Gastroesophageal sphincter (tissue), 3 donors: ENCODE measurements around the gene MRO.

Experiments
- POLR2A ChIP-seq, 2 donors: fragments of 450-650 bp; IDR thresholded peaks; one replicate each; pipeline ENCODE4 v1.6.1; 2017; ENCODE audit warnings: antibody characterized with exemption in 2 of 2, mild to moderate bottlenecking in 2 of 2, moderate library complexity in 1 of 2
- POLR2AphosphoS5 ChIP-seq: sonication (generic); formaldehyde crosslinking; IDR thresholded peaks from one replicate; pipeline ENCODE4 v1.6.1; 2017; ENCODE audit warnings: antibody characterized with exemption
- TF ChIP-seq, protein P1 (sequence below), 4 experiments: fragments of 200-600 bp in 2 of 4; fragments of 450-650 bp in 2 of 4; sonication (generic) in 1 of 4; IDR thresholded peaks; one replicate each; pipeline ENCODE4 v1.5.1; 2017 to 2019; ENCODE audit warnings: antibody characterized with exemption in 4 of 4, mild to moderate bottlenecking in 2 of 4, moderate library complexity in 2 of 4

DNA sequence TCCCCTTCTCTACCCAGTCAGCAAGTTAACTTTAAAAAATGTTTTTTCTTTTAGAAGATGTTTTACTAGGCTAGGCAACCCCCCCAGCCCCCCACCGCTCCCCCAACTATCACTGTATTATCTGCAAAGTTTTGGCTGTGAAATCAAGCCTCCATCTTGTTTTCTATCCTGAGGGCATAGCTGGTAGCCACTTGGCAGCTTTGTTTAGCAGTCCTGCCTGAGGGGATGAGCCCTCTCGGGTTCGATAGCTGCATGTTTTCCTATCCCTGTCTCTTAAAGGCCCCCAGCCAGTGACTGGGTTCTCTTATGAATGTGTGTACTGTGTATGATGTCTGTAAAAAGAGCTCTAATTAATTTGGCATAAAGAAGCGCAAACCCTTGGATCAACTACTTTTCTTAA lies 43.4 kb downstream of the MRO start:
- TF ChIP-seq, protein P1, sequence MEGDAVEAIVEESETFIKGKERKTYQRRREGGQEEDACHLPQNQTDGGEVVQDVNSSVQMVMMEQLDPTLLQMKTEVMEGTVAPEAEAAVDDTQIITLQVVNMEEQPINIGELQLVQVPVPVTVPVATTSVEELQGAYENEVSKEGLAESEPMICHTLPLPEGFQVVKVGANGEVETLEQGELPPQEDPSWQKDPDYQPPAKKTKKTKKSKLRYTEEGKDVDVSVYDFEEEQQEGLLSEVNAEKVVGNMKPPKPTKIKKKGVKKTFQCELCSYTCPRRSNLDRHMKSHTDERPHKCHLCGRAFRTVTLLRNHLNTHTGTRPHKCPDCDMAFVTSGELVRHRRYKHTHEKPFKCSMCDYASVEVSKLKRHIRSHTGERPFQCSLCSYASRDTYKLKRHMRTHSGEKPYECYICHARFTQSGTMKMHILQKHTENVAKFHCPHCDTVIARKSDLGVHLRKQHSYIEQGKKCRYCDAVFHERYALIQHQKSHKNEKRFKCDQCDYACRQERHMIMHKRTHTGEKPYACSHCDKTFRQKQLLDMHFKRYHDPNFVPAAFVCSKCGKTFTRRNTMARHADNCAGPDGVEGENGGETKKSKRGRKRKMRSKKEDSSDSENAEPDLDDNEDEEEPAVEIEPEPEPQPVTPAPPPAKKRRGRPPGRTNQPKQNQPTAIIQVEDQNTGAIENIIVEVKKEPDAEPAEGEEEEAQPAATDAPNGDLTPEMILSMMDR (IDR thresholded peaks at IDR 0.05): no peak
- TF ChIP-seq POLR2AphosphoS5 (no peak), POLR2A (IDR thresholded peaks at IDR 0.05) (no peak)
